ENCODE data around the gene AMIGO1. TPM values are rescaled to one million over a fixed set of nuclear protein-coding genes. Genes with fewer than 3 reads are reported as not detected.
A peak's percentile ranks its signal among the peaks of the same experiment; 100 is the strongest.

The AMIGO1 gene
- total RNA-seq, 1 donor from 2014 or later = 5.4 TPM

- no peak overlapping the region for H3K27ac Mint-ChIP-seq (ENCODE audit: unreplicated experiment)
Measured at GRCh38 chr1:109508001-109508872, 1.3 kb downstream of the AMIGO1 start.

GRCh38 chr1:109504974-109505373 lies 4.6 kb downstream of the AMIGO1 start:
- H3K27ac Mint-ChIP-seq (ENCODE audit: unreplicated experiment) = no peak overlapping the region
- H3K4me3 Mint-ChIP-seq (ENCODE audit: unreplicated experiment) = no peak overlapping the region

More at GRCh38 chr1:109508001-109508872, 1.3 kb downstream of the AMIGO1 start:
- peaks cover 16% of the 10 kb centered on the region for H3K27me3 Mint-ChIP-seq (ENCODE audit: unreplicated experiment)
- H3K4me1 Mint-ChIP-seq (ENCODE audit: unreplicated experiment) = peaks cover 14% of the 10 kb centered on the region
- H3K4me3 Mint-ChIP-seq (ENCODE audit: unreplicated experiment) = peak overlapping the region; percentile 74
- no peaks in the 10 kb centered on the region for H3K9me3 Mint-ChIP-seq (ENCODE audit: unreplicated experiment)
- peaks cover 2% of the 10 kb centered on the region for H3K36me3 Mint-ChIP-seq (ENCODE audit: unreplicated experiment)
- TF ChIP-seq CTCF (IDR thresholded peaks at IDR 0.05) = no peak
- no peak for DNase-seq (ENCODE audit: extremely low spot score, unreplicated experiment)

GRCh38 chr1:109503935-109504334 lies 5.6 kb downstream of the AMIGO1 start:
- Mint-ChIP-seq H3K9me3 (ENCODE audit: unreplicated experiment) (no peaks in the 10 kb centered on the region), H3K4me1 (ENCODE audit: unreplicated experiment) (peaks cover 16% of the 10 kb centered on the region), H3K27me3 (ENCODE audit: unreplicated experiment) (no peaks in the 10 kb centered on the region), H3K27ac (ENCODE audit: unreplicated experiment) (no peak overlapping the region), H3K4me3 (ENCODE audit: unreplicated experiment) (no peak overlapping the region), H3K36me3 (ENCODE audit: unreplicated experiment) (peaks cover 4% of the 10 kb centered on the region)
- no peak for DNase-seq (ENCODE audit: extremely low spot score, unreplicated experiment)
- no peak for TF ChIP-seq CTCF (IDR thresholded peaks at IDR 0.05)

More at GRCh38 chr1:109504974-109505373, 4.6 kb downstream of the AMIGO1 start:
- Mint-ChIP-seq H3K27me3 (ENCODE audit: unreplicated experiment) (no peaks in the 10 kb centered on the region), H3K9me3 (ENCODE audit: unreplicated experiment) (no peaks in the 10 kb centered on the region), H3K4me1 (ENCODE audit: unreplicated experiment) (peaks cover 21% of the 10 kb centered on the region), H3K36me3 (ENCODE audit: unreplicated experiment) (peaks cover 2% of the 10 kb centered on the region)
- TF ChIP-seq CTCF (IDR thresholded peaks at IDR 0.05) = no peak
- no peak for DNase-seq (ENCODE audit: extremely low spot score, unreplicated experiment)

- no peaks in the 10 kb centered on the region for H3K9me3 Mint-ChIP-seq (ENCODE audit: unreplicated experiment)
- no peak overlapping the region for H3K27ac Mint-ChIP-seq (ENCODE audit: unreplicated experiment)
- no peak for TF ChIP-seq CTCF (IDR thresholded peaks at IDR 0.05)
- no peak overlapping the region for H3K4me3 Mint-ChIP-seq (ENCODE audit: unreplicated experiment)
- H3K27me3 Mint-ChIP-seq (ENCODE audit: unreplicated experiment) = no peaks in the 10 kb centered on the region
- DNase-seq (ENCODE audit: extremely low spot score, unreplicated experiment) = no peak
- peaks cover 3% of the 10 kb centered on the region for H3K36me3 Mint-ChIP-seq (ENCODE audit: unreplicated experiment)
- H3K4me1 Mint-ChIP-seq (ENCODE audit: unreplicated experiment) = peaks cover 13% of the 10 kb centered on the region
Measured at GRCh38 chr1:109502364-109502851, 7.1 kb downstream of the AMIGO1 start.

- TF ChIP-seq CTCF (IDR thresholded peaks at IDR 0.05) = no peak
- Mint-ChIP-seq H3K9me3 (ENCODE audit: unreplicated experiment) (no peaks in the 10 kb centered on the region), H3K4me3 (ENCODE audit: unreplicated experiment) (no peak overlapping the region), H3K4me1 (ENCODE audit: unreplicated experiment) (peaks cover 13% of the 10 kb centered on the region), H3K36me3 (ENCODE audit: unreplicated experiment) (peaks cover 3% of the 10 kb centered on the region), H3K27me3 (ENCODE audit: unreplicated experiment) (no peaks in the 10 kb centered on the region), H3K27ac (ENCODE audit: unreplicated experiment) (no peak overlapping the region)
- no peak for DNase-seq (ENCODE audit: extremely low spot score, unreplicated experiment)
Measured at GRCh38 chr1:109501644-109502363, 7.7 kb downstream of the AMIGO1 start.
